Ishikawa (cell line): Measurements from ENCODE around the gene COL24A1.

Experiments
- EP300 ChIP-seq: IDR thresholded peaks from 2 replicates; pipeline ENCODE4 v1.6.1; 2012; ENCODE audit warnings: borderline replicate concordance
- YY1 ChIP-seq: IDR thresholded peaks from 2 replicates; pipeline ENCODE4 v1.6.1; 2012; ENCODE audit warnings: low read depth

DNA sequence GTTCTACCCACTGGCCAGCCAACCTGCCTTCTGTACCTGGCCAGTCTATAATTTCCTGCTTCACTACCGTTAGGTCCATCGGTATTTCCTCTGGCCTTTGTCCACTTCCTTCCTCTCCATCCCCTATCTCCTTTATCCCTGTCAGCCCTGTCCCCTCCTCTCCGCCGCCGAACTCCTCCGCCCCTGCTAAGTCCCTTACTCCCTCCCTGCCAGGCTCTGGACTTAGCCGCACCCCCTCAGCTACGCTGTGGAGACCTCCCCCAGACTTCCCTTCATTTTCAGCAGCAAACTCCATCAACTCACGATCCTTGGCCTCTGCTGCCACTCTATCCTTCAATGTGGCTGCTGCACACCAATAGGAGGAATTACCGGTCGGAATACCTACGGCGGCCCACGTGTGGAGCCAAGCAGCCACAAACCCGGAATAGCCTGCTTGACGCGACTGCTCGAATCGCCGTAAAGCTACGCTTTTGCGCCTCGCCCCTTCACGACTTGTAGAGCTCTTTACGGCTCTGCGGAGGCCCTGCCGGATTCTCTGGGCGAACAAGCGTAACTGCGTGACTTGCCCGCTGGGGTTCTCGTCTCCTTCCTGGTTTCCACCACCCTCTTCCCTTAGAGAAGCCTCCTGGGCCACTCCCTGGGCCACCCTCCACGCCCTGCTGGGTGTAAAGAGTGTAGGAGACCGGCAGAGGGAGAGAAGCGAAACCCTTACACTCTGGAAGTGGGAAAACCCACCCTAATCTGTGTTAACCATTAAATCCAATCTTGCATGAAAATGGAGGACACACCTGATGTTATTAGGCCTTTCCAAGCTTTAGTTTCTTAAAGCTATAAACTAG is 448.4 kb downstream of the COL24A1 start, which contains the start of gene ZNHIT6:
- TF ChIP-seq EP300 (no peak; the same call in 1 of the 2 replicates), YY1 (0 out of 2 replicates have a peak, but pooled peaks have one; percentile 24)
